ENCODE data around the gene RIT1.

- no peak for TF ChIP-seq EZH2 (IDR thresholded peaks at IDR 0.05; ENCODE audit: insufficient read depth, poor library complexity, severe bottlenecking)
- no peak for TF ChIP-seq EZH2phosphoT487 (IDR thresholded peaks at IDR 0.05; ENCODE audit: insufficient read depth, low read depth)
These were observed 39.8 kb downstream of the RIT1 start for GRCh38 chr1:155871390-155871789.

Measured in GM23248 (cell line).